Right lobe of liver (tissue), 6 donors: ENCODE measurements around the gene KCNMA1. TPM values are rescaled to one million over a fixed set of nuclear protein-coding genes. Genes with fewer than 3 reads are reported as not detected.

Source experiments
- ATAC-seq, 4 donors: fragments of 200-7000 bp; cut with Tn5 transposase; one replicate each; pipeline ENCODE4 v1.9.1; 2020; ENCODE audit warnings: mild to moderate bottlenecking in 4 of 4, moderate library complexity in 4 of 4
- DNase-seq, 3 donors: peaks; one replicate each; pipeline ENCODE4 v3.0.0-alpha.2; 2020
- H3K27ac ChIP-seq, 3 donors: fragments of 200-600 bp; one replicate each; pipeline ENCODE4 v1.8.0; 2022
- H3K27me3 ChIP-seq, 2 donors: fragments of 200-600 bp; one replicate each; pipeline ENCODE4 v1.8.0; 2022
- H3K36me3 ChIP-seq, 4 donors: fragments of 200-600 bp; sonication (generic) in 1 of 4; one replicate each; pipeline versions ENCODE4 v1.5.1 to v1.8.0; 2017 to 2022; ENCODE audit warnings: control low read depth in 1 of 4
- H3K4me1 ChIP-seq, 4 donors: fragments of 200-600 bp; sonication (generic) in 1 of 4; one replicate each; pipeline versions ENCODE4 v1.5.1 to v1.8.0; 2017 to 2022; ENCODE audit warnings: control low read depth in 1 of 4
- H3K4me3 ChIP-seq, 3 donors: fragments of 200-600 bp; one replicate each; pipeline ENCODE4 v1.8.0; 2022
- H3K9me3 ChIP-seq, 4 donors: fragments of 200-600 bp; sonication (generic) in 1 of 4; one replicate each; pipeline versions ENCODE4 v1.5.1 to v1.8.0; 2017 to 2022; ENCODE audit warnings: control low read depth in 1 of 4
- CTCF ChIP-seq, 4 donors: fragments of 200-600 bp in 3 of 4; fragments of 450-650 bp in 1 of 4; IDR thresholded peaks; one replicate each; pipeline versions ENCODE4 v1.5.1 to v1.8.0; 2016 to 2022; ENCODE audit warnings: antibody characterized with exemption in 4 of 4, mild to moderate bottlenecking in 2 of 4
- POLR2A ChIP-seq: fragments of 450-650 bp; IDR thresholded peaks from one replicate; pipeline ENCODE4 v1.6.1; 2017; ENCODE audit warnings: antibody characterized with exemption, mild to moderate bottlenecking
- WGBS: methylation state at CpG from one replicate; pipeline ENCODE4 v1.1.6; 2018; ENCODE audit warnings: low coverage, low lambda C conversion rate; ENCODE audit not compliant: insufficient coverage; ENCODE audit errors: missing lambda C conversion rate; 5-methylcytosine and 5-hydroxymethylcytosine counted together
- intact Hi-C, 2 donors: fragments of 100-400 bp; cut with DNase I; formaldehyde crosslinking; loops; one replicate each; pipeline versions ENCODE4 v1.11.2 to v1.14.1; 2022
- total RNA-seq, 6 experiments: library from RNA; depleted of rRNA in 2 of 6; stranded (reverse); fragments of >200 nt in 2 of 6; fragmentation: NEBNext Ultra II Directional in 3 of 6; extraction: Animal tissue kit (Norgen Biotek cat#: 25700) in 3 of 6; gene quantifications; one replicate each; pipeline versions ENCODE4 v1.1.0 to v1.2.4, GENCODE V29; 2016 to 2023
- donor health status: DM: no; HTN: yes; CAD: no.
- donor health status: DM: no; HTN: no; CAD: no.
- donor health status: DM: no; HTN: no; CAD: no.
- donor health status: DM: no; HTN: yes; CAD: no.
- donor health status: DM: no; HTN: yes; CAD: no.

KCNMA1 gene
- total RNA-seq, 6 experiments from 2014 or later, result 5.7 to 48.0 (median 15.1) TPM

DNA sequence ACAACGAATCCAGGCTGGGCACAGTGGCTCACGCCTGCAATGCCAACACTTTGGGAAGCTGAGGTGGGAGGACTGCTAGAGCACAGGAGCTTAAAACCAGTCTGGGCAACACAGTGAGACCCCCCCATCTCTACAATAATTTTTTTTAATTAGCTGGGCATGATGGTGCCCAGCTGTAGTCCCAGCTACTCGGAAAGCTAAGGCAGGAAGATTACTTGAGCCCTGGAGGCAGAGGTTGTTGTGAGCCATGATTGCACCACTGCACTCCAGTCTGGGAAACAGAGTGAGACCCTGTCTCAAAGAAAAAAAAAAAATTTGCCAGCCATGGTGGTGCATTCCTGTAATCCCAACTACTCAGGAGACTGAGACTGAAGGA is 396.3 kb downstream of the KCNMA1 start:
- ATAC-seq (no peak), DNase-seq (no peak)
- H3K36me3 ChIP-seq, result no peaks in the 10 kb centered on the region
- no peak for TF ChIP-seq POLR2A
- TF ChIP-seq CTCF (IDR thresholded peaks at IDR 0.05), result no peak
- no peaks in the 10 kb centered on the region for H3K27me3 ChIP-seq
- intact Hi-C loops, result no loop called here
- WGBS, result 44% methylated on average over 3 of the region's 3 CpGs
- peaks cover 0 to 12% (median 3%) of the 10 kb centered on the region in 4 donors for H3K4me1 ChIP-seq
- no peak overlapping the region for H3K4me3 ChIP-seq
- no peak overlapping the region for H3K27ac ChIP-seq
- H3K9me3 ChIP-seq, result no peaks in the 10 kb centered on the region

DNA sequence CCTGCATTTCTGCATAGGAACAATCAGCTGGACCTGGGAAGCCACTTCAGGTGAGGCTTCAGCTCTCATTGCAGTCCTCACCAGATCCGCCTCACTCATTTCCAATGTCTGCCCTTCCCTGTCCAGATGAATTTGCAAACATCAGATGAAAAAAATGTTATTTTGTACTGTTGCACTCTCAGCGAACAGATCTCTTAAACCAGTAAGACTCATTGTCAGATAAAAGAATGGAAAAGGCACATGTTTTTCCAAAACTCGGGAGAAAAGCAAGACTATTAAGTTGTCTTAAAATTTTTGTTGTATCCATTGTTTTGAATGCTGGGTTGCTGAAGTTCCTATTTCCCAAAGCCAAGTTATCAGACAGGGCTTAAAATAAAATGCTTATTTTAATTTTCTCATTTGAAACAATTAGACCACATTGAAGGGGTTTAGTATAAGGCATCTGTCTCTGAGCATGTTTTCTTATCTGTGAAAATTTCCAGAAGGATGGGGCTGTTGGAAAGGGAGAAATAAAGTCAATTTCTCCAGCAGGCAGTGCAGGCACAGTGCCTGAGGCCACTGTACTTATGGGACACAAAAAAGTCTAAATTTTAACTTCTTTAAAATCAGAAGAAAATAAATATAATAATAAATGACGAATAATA is 396.8 kb downstream of the KCNMA1 start:
- DNase-seq (no peak), ATAC-seq (no peak)
- no peak overlapping the region for H3K4me3 ChIP-seq
- no peaks in the 10 kb centered on the region for H3K36me3 ChIP-seq
- WGBS, result 77% methylated on average over 4 of the region's 4 CpGs
- no peaks in the 10 kb centered on the region for H3K27me3 ChIP-seq
- TF ChIP-seq CTCF (IDR thresholded peaks at IDR 0.05) (no peak), POLR2A (no peak)
- intact Hi-C loops, result no loop called here
- no peaks in the 10 kb centered on the region for H3K9me3 ChIP-seq
- no peak overlapping the region for H3K27ac ChIP-seq
- peaks cover 0 to 12% (median under 1%) of the 10 kb centered on the region in 4 donors for H3K4me1 ChIP-seq

DNA sequence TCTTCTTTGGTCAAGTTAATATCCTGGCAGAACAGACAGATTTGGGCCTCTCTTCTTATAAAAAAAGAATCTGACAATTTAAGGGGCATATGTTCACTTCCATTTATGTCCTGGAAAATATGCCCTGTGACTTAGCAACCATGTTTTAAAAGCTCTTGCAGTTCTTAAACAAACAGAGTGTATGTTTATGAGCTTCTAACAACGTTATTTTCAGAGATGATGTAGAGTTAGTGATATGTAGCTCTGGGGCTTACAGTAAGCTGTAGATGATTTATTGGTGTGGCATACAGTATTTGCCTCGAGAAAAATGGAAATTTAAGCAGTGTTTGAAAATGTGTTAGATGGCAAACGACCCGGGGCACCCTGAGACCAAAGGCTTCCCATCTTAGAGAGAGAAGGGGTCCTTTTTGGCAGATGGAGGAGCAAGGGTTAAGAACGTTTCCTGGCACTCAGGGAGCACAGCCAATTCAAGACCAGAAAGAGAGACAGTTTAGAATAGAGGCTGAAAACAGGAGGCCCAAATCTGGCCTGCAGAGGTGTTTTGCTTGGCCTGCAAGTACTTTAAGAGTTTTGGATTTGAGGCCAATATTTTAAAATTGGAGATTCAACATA is 397.5 kb downstream of the KCNMA1 start:
- WGBS, result 65% methylated on average over 5 of the region's 5 CpGs
- H3K27me3 ChIP-seq, result no peaks in the 10 kb centered on the region
- H3K27ac ChIP-seq, result no peak overlapping the region
- no peak for ATAC-seq
- H3K36me3 ChIP-seq, result no peaks in the 10 kb centered on the region
- intact Hi-C loops, result no loop called here
- no peak for DNase-seq
- no peak overlapping the region for H3K4me3 ChIP-seq
- peaks cover 0 to 17% (median 0%) of the 10 kb centered on the region in 4 donors for H3K4me1 ChIP-seq
- TF ChIP-seq POLR2A (no peak), CTCF (IDR thresholded peaks at IDR 0.05) (no peak)
- H3K9me3 ChIP-seq, result no peaks in the 10 kb centered on the region

DNA sequence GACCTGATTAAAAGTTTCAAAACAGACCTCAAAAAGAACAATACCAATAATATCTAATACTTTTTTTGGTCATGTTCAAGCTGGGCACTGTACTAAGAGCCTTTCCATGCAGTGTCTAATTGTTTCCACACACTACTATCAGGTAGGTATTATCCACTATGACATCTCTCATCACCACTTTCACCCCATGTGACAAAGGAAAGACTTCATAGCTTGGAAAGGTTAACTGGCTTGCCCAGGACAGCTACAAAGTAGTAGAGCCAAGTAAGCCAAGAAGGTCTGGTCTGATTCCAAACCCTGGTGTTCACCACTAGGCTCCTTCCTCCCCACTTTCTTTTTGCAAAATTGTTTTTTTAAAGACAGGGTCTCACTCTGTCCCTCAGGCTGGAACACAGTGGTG is 400.5 kb downstream of the KCNMA1 start:
- H3K27ac ChIP-seq, result no peak overlapping the region
- TF ChIP-seq CTCF (IDR thresholded peaks at IDR 0.05) (no peak), POLR2A (no peak)

More for the DNA sequence above, 400.5 kb downstream of the KCNMA1 start:
- DNase-seq, result no peak
- Histone ChIP-seq H3K9me3 (no peaks in the 10 kb centered on the region), H3K4me1 (peaks cover 0 to 22% (median 0%) of the 10 kb centered on the region in 4 donors), H3K36me3 (no peaks in the 10 kb centered on the region), H3K4me3 (no peak overlapping the region), H3K27me3 (no peaks in the 10 kb centered on the region)
- intact Hi-C loops, result no loop called here
- ATAC-seq, result no peak
